Measurements from ENCODE around the gene TBCB. TPM values are rescaled to one million over a fixed set of nuclear protein-coding genes. Genes with fewer than 3 reads are reported as not detected.

The TBCB gene
- total and polyA plus RNA-seq, 9 of the 15 experiments (the other 6 are each of a cell fraction or from before 2014, with no cell fraction given) = 3.5 to 115 (median 58.9) TPM

- TF ChIP-seq PTRF (tag; IDR thresholded peaks at IDR 0.05) (no peak), CREB1 (IDR thresholded peaks at IDR 0.05) (0 out of 2 replicates have a peak, but pooled peaks have one; percentile 56), CREB1 (CRISPR knock-in tag; IDR thresholded peaks at IDR 0.05) (peak; percentile 82), E2F8 (IDR thresholded peaks at IDR 0.05; ENCODE audit: low read depth, partially characterized antibody) (no peak), CREM (IDR thresholded peaks at IDR 0.05; ENCODE audit: low read depth) (peak; percentile 81), HNRNPUL1 (IDR thresholded peaks at IDR 0.05; ENCODE audit: low read length) (no peak), FOXP1 (CRISPR knock-in tag; IDR thresholded peaks at IDR 0.05) (no peak), STAG1 (CRISPR knock-in tag; IDR thresholded peaks at IDR 0.05; ENCODE audit: borderline replicate concordance) (no peak), ZBTB11 (CRISPR knock-in tag; IDR thresholded peaks at IDR 0.05) (peak in 1 of 3 experiments; percentile 82; a peak in 3 of 6 replicates), FOS (IDR thresholded peaks at IDR 0.05; ENCODE audit: extremely low read depth, insufficient read length) (peak; percentile 5), CEBPZ (IDR thresholded peaks at IDR 0.05; ENCODE audit: borderline replicate concordance, low read depth, low read length) (no peak), ZNF507 (tag; conservative IDR thresholded peaks at IDR 0.05) (no peak), CBX1 (IDR thresholded peaks at IDR 0.05; ENCODE audit: low read depth) (peak; percentile 87), SIN3A (IDR thresholded peaks at IDR 0.05; ENCODE audit: borderline replicate concordance in 2 of 2, control insufficient read depth in 1 of 2, low read depth in 2 of 2, low read length in 2 of 2) (peak; percentile 43 to 56; a peak in 2 of 4 replicates), GTF2F1 (IDR thresholded peaks at IDR 0.05; ENCODE audit: low read depth, low read length) (no peak), PRMT5 (CRISPR knock-in tag; IDR thresholded peaks at IDR 0.05) (no peak)
These were observed 24.4 kb downstream of the TBCB start, which contains the start of gene CAPNS1 (continued) for GRCh38 chr19:36139473-36140303.

Data from K562 (cell line).